Peyer's patch (tissue), 4 donors: ENCODE data around the gene ATP8B4. TPM values are rescaled to one million over a fixed set of nuclear protein-coding genes. Genes with fewer than 3 reads are reported as not detected.

ENCODE experiments used
- DNase-seq, 3 donors: peaks; one replicate each; pipeline ENCODE4 v3.0.0-alpha.2; 2017 to 2019
- H3K27ac ChIP-seq, 4 donors: fragments of 200-600 bp; sonication (generic); one replicate each; pipeline ENCODE4 v1.5.1; 2016 to 2019
- H3K27me3 ChIP-seq, 2 donors: fragments of 200-600 bp; sonication (generic); one replicate each; pipeline ENCODE4 v1.5.1; 2019
- H3K36me3 ChIP-seq, 3 donors: fragments of 200-600 bp; sonication (generic); one replicate each; pipeline ENCODE4 v1.5.1; 2016 to 2019
- H3K4me1 ChIP-seq, 4 donors: fragments of 200-600 bp; sonication (generic); one replicate each; pipeline ENCODE4 v1.5.1; 2016 to 2019
- H3K4me3 ChIP-seq, 4 donors: fragments of 200-600 bp; sonication (generic); 1 replicate in 3 of 4; 2 replicates in 1 of 4; pipeline ENCODE4 v1.5.1; 2016 to 2019; ENCODE audit warnings: mild to moderate bottlenecking in 1 of 4
- H3K9me3 ChIP-seq, 4 donors: fragments of 200-600 bp; sonication (generic); one replicate each; pipeline ENCODE4 v1.5.1; 2016 to 2019; ENCODE audit warnings: mild to moderate bottlenecking in 1 of 4
- CTCF ChIP-seq, 6 experiments: fragments of 450-650 bp in 4 of 6; fragments of 200-600 bp in 2 of 6; sonication (generic) in 1 of 6; IDR thresholded peaks; one replicate each; pipeline ENCODE4 v1.5.1; 2017 to 2019; ENCODE audit warnings: antibody characterized with exemption in 6 of 6, mild to moderate bottlenecking in 3 of 6, moderate library complexity in 1 of 6
- POLR2A ChIP-seq, 2 donors: fragments of 450-650 bp; IDR thresholded peaks; one replicate each; pipeline ENCODE4 v1.5.1; 2017; ENCODE audit warnings: antibody characterized with exemption in 2 of 2, mild to moderate bottlenecking in 2 of 2, moderate library complexity in 2 of 2
- total RNA-seq, 4 donors: library from RNA; depleted of rRNA; stranded (reverse); fragments of >200 nt; gene quantifications; one replicate each; pipeline ENCODE4 v1.1.0, GENCODE V29; 2016

Gene ATP8B4
- total RNA-seq, 4 donors from 2014 or later = 1.4 to 13.2 (median 8.7) TPM

GRCh38 chr15:49987198-49987785 is 131.7 kb downstream of the ATP8B4 start:
- no peaks in the 10 kb centered on the region for H3K4me1 ChIP-seq
- H3K27ac ChIP-seq = no peak overlapping the region
- H3K36me3 ChIP-seq = no peaks in the 10 kb centered on the region
- no peak overlapping the region for H3K4me3 ChIP-seq
- no peak for DNase-seq
- no peak for TF ChIP-seq POLR2A (IDR thresholded peaks at IDR 0.05)
- TF ChIP-seq CTCF (IDR thresholded peaks at IDR 0.05) = no peak
- no peaks in the 10 kb centered on the region for H3K9me3 ChIP-seq
- no peaks in the 10 kb centered on the region for H3K27me3 ChIP-seq

DNA sequence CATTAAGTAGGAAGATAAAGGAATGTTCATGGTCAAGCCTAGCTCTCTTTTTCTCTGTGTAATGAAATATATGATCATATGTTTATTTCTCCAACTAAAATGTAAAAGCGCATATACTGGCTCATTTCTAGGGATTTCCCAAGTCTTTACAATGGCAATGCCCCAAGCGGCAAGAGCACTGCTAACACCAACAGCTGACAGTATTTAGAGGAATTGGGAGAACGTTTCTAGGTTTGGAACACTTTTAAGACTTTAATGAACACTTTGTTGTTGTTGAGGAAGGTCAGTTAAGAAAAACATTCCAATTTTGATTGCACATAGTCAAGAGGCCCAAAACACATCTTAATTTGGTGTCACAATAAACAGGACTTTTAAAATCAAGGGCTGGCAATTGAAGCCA is 132.7 kb downstream of the ATP8B4 start:
- no peaks in the 10 kb centered on the region for H3K4me1 ChIP-seq
- TF ChIP-seq CTCF (IDR thresholded peaks at IDR 0.05) = no peak
- no peak for TF ChIP-seq POLR2A (IDR thresholded peaks at IDR 0.05)
- H3K27ac ChIP-seq = no peak overlapping the region

DNA sequence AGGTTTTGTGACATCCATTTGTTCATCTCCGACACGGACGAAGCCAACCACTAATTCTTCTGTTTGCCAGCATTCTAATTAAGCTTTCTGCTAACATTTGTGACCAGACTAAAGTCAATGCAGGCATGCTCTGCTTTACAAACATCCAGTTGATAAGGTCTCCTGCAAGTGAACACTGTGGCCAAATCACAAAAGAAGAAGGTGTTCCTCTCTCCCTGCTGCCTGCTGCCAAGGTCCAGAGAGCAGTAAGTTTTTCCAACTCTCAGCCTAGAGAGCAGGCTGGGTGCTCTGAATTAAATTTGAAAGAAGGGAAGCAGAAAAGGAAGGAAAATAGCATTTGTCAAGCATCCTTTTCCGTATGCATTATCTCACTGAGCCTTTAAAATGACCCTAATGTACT is 133.6 kb downstream of the ATP8B4 start:
- H3K27ac ChIP-seq = no peak overlapping the region
- H3K4me3 ChIP-seq = no peak overlapping the region
- no peak for TF ChIP-seq CTCF (IDR thresholded peaks at IDR 0.05)
- TF ChIP-seq POLR2A (IDR thresholded peaks at IDR 0.05) = no peak
- DNase-seq = no peak
- H3K4me1 ChIP-seq = no peaks in the 10 kb centered on the region
- no peaks in the 10 kb centered on the region for H3K27me3 ChIP-seq
- no peaks in the 10 kb centered on the region for H3K36me3 ChIP-seq
- no peaks in the 10 kb centered on the region for H3K9me3 ChIP-seq

More for the DNA sequence above, 132.7 kb downstream of the ATP8B4 start:
- Histone ChIP-seq H3K36me3 (no peaks in the 10 kb centered on the region), H3K27me3 (no peaks in the 10 kb centered on the region), H3K9me3 (no peaks in the 10 kb centered on the region), H3K4me3 (no peak overlapping the region)
- DNase-seq = no peak

DNA sequence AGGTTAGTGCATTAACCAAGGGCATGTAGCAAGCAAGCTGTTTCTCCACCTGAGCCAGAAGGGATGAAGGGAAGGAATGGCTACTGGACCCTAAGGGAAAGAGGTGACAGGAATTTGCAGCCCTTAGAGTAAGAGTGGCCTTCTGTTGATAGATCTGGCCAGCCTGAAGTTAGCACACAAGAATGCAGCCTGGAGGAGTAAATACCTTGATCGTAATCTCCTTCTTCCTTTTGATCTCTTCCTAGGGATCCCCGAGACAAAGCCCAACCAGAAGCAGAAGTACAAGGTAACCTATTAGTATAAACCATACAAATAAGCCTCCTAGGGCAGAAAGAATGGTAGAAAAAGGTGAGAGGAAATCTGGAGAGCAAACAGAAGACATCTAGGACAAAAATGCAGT is 134.6 kb downstream of the ATP8B4 start:
- Histone ChIP-seq H3K27ac (no peak overlapping the region), H3K4me1 (no peaks in the 10 kb centered on the region), H3K9me3 (no peaks in the 10 kb centered on the region), H3K36me3 (no peaks in the 10 kb centered on the region), H3K27me3 (no peaks in the 10 kb centered on the region), H3K4me3 (no peak overlapping the region)
- TF ChIP-seq CTCF (IDR thresholded peaks at IDR 0.05) = no peak
- TF ChIP-seq POLR2A (IDR thresholded peaks at IDR 0.05) = no peak
- DNase-seq = no peak

DNA sequence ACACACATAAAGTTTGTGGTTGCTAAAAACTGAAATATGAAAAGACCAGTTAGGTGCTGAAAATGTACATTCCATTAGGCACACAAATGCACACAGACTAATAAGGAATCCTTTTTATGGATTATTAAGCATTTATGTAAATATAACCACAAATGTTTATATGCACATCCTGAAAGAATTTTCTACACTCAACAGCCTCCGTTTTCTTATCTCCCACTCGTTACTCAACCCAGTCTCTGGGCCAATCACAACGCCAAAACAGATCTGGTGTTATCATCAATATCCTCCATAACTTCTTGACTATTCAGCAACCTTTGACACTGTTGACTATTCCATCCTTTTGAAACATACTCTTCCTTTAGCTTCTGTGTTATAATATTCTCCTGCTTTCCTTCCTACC is 136.4 kb downstream of the ATP8B4 start:
- TF ChIP-seq POLR2A (IDR thresholded peaks at IDR 0.05) = no peak
- TF ChIP-seq CTCF (IDR thresholded peaks at IDR 0.05) = no peak
- Histone ChIP-seq H3K27ac (no peak overlapping the region), H3K27me3 (no peaks in the 10 kb centered on the region), H3K4me1 (no peaks in the 10 kb centered on the region), H3K9me3 (no peaks in the 10 kb centered on the region), H3K36me3 (no peaks in the 10 kb centered on the region), H3K4me3 (no peak overlapping the region)
- DNase-seq = no peak
